T-helper 2 cell treated with Interferon-gamma antibody and Interleukin-4, amounts not matched to agents 5 μg/mL and 100 μg/mL, for 36 hours (primary cell): Measurements from ENCODE around the gene FBF1.
"Not testable (repeated sequence)": the region's sequence is repeated elsewhere in the genome, so short reads cannot be mapped to it uniquely, and the experiment has no call there.

ENCODE experiments used
- DNase-seq: peaks from one replicate; pipeline ENCODE4 v3.0.0; 2021; ENCODE audit warnings: low spot score
- H3K27ac Mint-ChIP-seq: one replicate; pipeline ENCODE4 v1.8.0; 2021; ENCODE audit warnings: mild to moderate bottlenecking, mixed read lengths
- H3K27me3 Mint-ChIP-seq: one replicate; pipeline ENCODE4 v1.8.0; 2021; ENCODE audit warnings: low read depth, mixed read lengths
- H3K36me3 Mint-ChIP-seq: one replicate; pipeline ENCODE4 v1.8.0; 2021; ENCODE audit warnings: low read depth, mixed read lengths
- H3K4me1 Mint-ChIP-seq: one replicate; pipeline ENCODE4 v1.8.0; 2021; ENCODE audit warnings: low read depth, mixed read lengths
- H3K4me3 Mint-ChIP-seq: one replicate; pipeline ENCODE4 v1.8.0; 2022; ENCODE audit warnings: mild to moderate bottlenecking, moderate library complexity, mixed read lengths
- H3K9me3 Mint-ChIP-seq: one replicate; pipeline ENCODE4 v1.8.0; 2021; ENCODE audit warnings: mixed read lengths

The FBF1 gene

GRCh38 chr17:75889454-75889853 is 51.4 kb downstream of the FBF1 start:
- no peak overlapping the region for H3K27ac Mint-ChIP-seq
- peaks cover 17% of the 10 kb centered on the region for H3K36me3 Mint-ChIP-seq
- H3K4me1 Mint-ChIP-seq, result peaks cover 5% of the 10 kb centered on the region
- H3K27me3 Mint-ChIP-seq, result no peaks in the 10 kb centered on the region
- H3K9me3 Mint-ChIP-seq, result no peaks in the 10 kb centered on the region
- DNase-seq, result no peak
- H3K4me3 Mint-ChIP-seq, result no peak overlapping the region

- Mint-ChIP-seq H3K9me3 (no peaks in the 10 kb centered on the region), H3K36me3 (peaks cover 13% of the 10 kb centered on the region), H3K27me3 (no peaks in the 10 kb centered on the region), H3K4me1 (no peaks in the 10 kb centered on the region), H3K27ac (no peak overlapping the region), H3K4me3 (no peak overlapping the region)
- no peak for DNase-seq
These were observed 52.4 kb downstream of the FBF1 start for GRCh38 chr17:75888484-75888883.

DNA sequence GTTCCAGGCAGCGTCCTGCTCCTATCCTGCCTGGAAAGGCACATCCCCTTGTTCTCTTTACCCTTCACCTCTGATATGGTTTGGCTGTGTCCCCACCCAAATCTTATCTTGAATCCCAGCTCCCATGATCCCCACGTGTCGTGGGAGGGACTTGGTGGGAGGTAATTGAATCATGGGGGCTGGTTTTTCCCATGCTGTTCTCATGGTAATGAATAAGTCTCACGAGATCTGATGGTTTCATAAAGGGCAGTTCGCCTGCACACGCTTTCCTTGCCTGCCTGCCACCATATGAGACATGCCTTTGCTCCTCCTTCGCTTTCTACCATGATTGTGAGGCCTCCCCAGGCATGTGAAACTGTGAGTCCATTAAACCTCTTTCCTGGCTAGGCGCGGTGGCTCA is 55.0 kb downstream of the FBF1 start:
- H3K27me3 Mint-ChIP-seq, DNase-seq, H3K27ac Mint-ChIP-seq, H3K4me3 Mint-ChIP-seq, H3K4me1 Mint-ChIP-seq, H3K36me3 Mint-ChIP-seq, H3K9me3 Mint-ChIP-seq: not testable (repeated sequence)

DNA sequence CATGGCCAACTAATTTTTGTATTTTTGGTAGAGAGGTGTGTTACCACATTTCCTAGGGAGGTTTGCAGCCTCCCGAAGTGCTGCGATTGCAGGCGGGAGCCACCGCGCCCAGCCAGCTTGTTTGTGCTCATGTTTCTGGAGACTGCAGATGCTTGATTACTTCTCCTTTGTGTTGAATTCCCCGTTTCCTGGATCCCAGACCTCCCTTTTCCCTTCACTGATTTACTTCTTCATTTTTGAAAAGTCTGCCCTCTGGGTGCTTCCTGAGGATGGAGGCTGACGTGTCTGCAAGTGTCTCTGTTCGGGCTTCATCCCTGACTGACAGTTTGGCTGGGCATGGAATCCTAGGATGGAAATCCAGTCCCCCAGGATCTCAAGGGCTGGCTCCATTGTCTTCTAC is 55.4 kb downstream of the FBF1 start:
- Mint-ChIP-seq H3K4me3 (no peak overlapping the region), H3K4me1 (no peaks in the 10 kb centered on the region), H3K27me3 (peaks cover 5% of the 10 kb centered on the region), H3K27ac (peak overlapping the region; percentile 52), H3K9me3 (no peaks in the 10 kb centered on the region), H3K36me3 (peaks cover 3% of the 10 kb centered on the region)
- DNase-seq, result no peak

- DNase-seq, result no peak
- Mint-ChIP-seq H3K9me3 (no peaks in the 10 kb centered on the region), H3K4me1 (peaks cover 8% of the 10 kb centered on the region), H3K36me3 (peaks cover 1% of the 10 kb centered on the region), H3K27me3 (peaks cover 14% of the 10 kb centered on the region), H3K4me3 (no peak overlapping the region), H3K27ac (no peak overlapping the region)
These were observed 59.0 kb downstream of the FBF1 start for GRCh38 chr17:75881678-75882454.

- peaks cover 19% of the 10 kb centered on the region for H3K4me1 Mint-ChIP-seq
- no peaks in the 10 kb centered on the region for H3K9me3 Mint-ChIP-seq
- peaks cover 14% of the 10 kb centered on the region for H3K27me3 Mint-ChIP-seq
- H3K27ac Mint-ChIP-seq, result no peak overlapping the region
- DNase-seq, result no peak
- peak overlapping the region; percentile 8 for H3K4me3 Mint-ChIP-seq
- H3K36me3 Mint-ChIP-seq, result peaks cover 4% of the 10 kb centered on the region
These were observed 60.6 kb downstream of the FBF1 start for GRCh38 chr17:75880266-75880665.

GRCh38 chr17:75878174-75878998 is 62.5 kb downstream of the FBF1 start, which contains the start of gene TRIM47:
Gene TRIM47 (minus strand): TSS chr17:75878581. CDS start chr17:75878548, 33 bp downstream.
- DNase-seq, result no peak
- H3K4me3 Mint-ChIP-seq, result peak within 1 kb of the TSS; percentile 89
- H3K36me3 Mint-ChIP-seq, result peaks cover 4% of the 10 kb centered on the region
- H3K9me3 Mint-ChIP-seq, result no peaks in the 10 kb centered on the region
- H3K27ac Mint-ChIP-seq, result peak within 1 kb of the TSS; percentile 88
- H3K4me1 Mint-ChIP-seq, result peaks cover 22% of the 10 kb centered on the region
- H3K27me3 Mint-ChIP-seq, result peaks cover 14% of the 10 kb centered on the region

- Mint-ChIP-seq H3K4me1 (peaks cover 26% of the 10 kb centered on the region), H3K36me3 (peaks cover 4% of the 10 kb centered on the region), H3K27ac (peak overlapping the region; percentile 88), H3K9me3 (no peaks in the 10 kb centered on the region), H3K27me3 (peaks cover 13% of the 10 kb centered on the region), H3K4me3 (peak overlapping the region; percentile 89)
- peak; percentile 74 for DNase-seq
These were observed 63.1 kb downstream of the FBF1 start for GRCh38 chr17:75877752-75878173.

- no peaks in the 10 kb centered on the region for H3K9me3 Mint-ChIP-seq
- DNase-seq, result no peak
- peaks cover 12% of the 10 kb centered on the region for H3K27me3 Mint-ChIP-seq
- peaks cover 31% of the 10 kb centered on the region for H3K4me1 Mint-ChIP-seq
- H3K27ac Mint-ChIP-seq, result peak overlapping the region; percentile 88
- peaks cover 4% of the 10 kb centered on the region for H3K36me3 Mint-ChIP-seq
- peak overlapping the region; percentile 89 for H3K4me3 Mint-ChIP-seq
These were observed 63.7 kb downstream of the FBF1 start for GRCh38 chr17:75876938-75877751.

- Mint-ChIP-seq H3K36me3 (peaks cover 4% of the 10 kb centered on the region), H3K4me3 (peak overlapping the region; percentile 89), H3K4me1 (peaks cover 31% of the 10 kb centered on the region), H3K27ac (peak overlapping the region; percentile 88), H3K27me3 (peaks cover 12% of the 10 kb centered on the region), H3K9me3 (no peaks in the 10 kb centered on the region)
- no peak for DNase-seq
These were observed 64.5 kb downstream of the FBF1 start for GRCh38 chr17:75876190-75876937.

- no peak for DNase-seq
- Mint-ChIP-seq H3K27ac (peak overlapping the region; percentile 88), H3K27me3 (peaks cover 12% of the 10 kb centered on the region), H3K4me3 (peak overlapping the region; percentile 89), H3K9me3 (no peaks in the 10 kb centered on the region), H3K36me3 (peaks cover 4% of the 10 kb centered on the region), H3K4me1 (peaks cover 31% of the 10 kb centered on the region)
These were observed 65.0 kb downstream of the FBF1 start for GRCh38 chr17:75875940-75876189.

DNA sequence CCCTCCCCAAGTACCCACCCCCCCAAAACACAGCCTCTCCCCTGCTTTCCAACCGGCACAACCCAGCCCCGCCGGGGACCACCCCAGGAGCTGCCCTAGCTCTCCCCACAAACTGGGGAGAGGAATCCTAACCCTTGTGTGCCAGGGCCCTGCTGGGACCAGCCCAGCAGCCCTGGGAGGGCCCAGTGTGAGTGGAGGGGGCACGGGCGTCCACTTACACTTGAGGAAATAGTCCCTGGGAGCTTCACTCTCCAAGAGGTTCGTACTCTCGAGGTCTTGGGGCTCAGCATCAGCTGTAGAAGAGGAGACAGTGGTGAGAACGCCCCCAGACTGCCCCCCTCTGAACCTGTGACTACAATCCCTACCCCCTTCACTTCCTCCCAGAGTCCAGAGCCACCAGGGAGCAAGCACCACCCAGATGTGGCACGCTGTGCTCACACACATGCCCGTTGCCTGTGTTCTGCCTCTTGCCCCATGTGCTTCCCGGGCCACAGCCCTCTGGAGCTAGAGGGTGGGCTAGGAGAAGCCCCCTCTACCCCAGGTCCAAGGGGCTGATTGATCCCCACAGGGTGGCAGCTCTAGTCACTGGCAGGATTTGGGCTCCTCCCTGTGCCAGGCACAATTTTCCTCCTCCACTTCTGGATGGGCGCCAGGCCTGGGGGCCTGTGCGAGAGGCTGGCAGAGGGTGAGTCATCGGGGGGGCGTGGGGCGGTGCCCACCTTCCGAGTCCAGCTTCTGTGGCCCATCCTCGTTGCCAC is 65.5 kb downstream of the FBF1 start:
- Mint-ChIP-seq H3K36me3 (peaks cover 4% of the 10 kb centered on the region), H3K27ac (peak overlapping the region; percentile 88), H3K27me3 (peaks cover 9% of the 10 kb centered on the region), H3K9me3 (no peaks in the 10 kb centered on the region), H3K4me1 (peaks cover 34% of the 10 kb centered on the region), H3K4me3 (peak overlapping the region; percentile 89)
- DNase-seq, result no peak
